Ishikawa (cell line): ENCODE data around the gene VANGL2.

Experiments used
- CEBPB ChIP-seq: IDR thresholded peaks from 2 replicates; pipeline ENCODE4 v1.6.1; 2012
- CREB1 ChIP-seq: IDR thresholded peaks from 2 replicates; pipeline ENCODE4 v1.6.1; 2012; ENCODE audit warnings: low read depth
- EGR1 ChIP-seq: IDR thresholded peaks from 2 replicates; pipeline ENCODE4 v1.6.1; 2012
- EP300 ChIP-seq: IDR thresholded peaks from 2 replicates; pipeline ENCODE4 v1.6.1; 2012; ENCODE audit warnings: borderline replicate concordance
- FOXM1 ChIP-seq: IDR thresholded peaks from 2 replicates; pipeline ENCODE4 v1.6.1; 2012; ENCODE audit warnings: low read depth, borderline replicate concordance
- MAX ChIP-seq: IDR thresholded peaks from 2 replicates; pipeline ENCODE4 v1.6.1; 2012
- NFIC ChIP-seq: IDR thresholded peaks from 2 replicates; pipeline ENCODE4 v1.6.1; 2012
- RAD21 ChIP-seq: IDR thresholded peaks from 2 replicates; pipeline ENCODE4 v1.6.1; 2012; ENCODE audit warnings: low read depth
- REST ChIP-seq: IDR thresholded peaks from 2 replicates; pipeline ENCODE4 v1.6.1; 2012; ENCODE audit warnings: low read depth, mild to moderate bottlenecking
- TAF1 ChIP-seq: IDR thresholded peaks from 2 replicates; pipeline ENCODE4 v1.6.1; 2012; ENCODE audit warnings: low read depth, mild to moderate bottlenecking
- TCF12 ChIP-seq: IDR thresholded peaks from 2 replicates; pipeline ENCODE4 v1.6.1; 2012; ENCODE audit warnings: low read depth
- TEAD4 ChIP-seq: IDR thresholded peaks from 2 replicates; pipeline ENCODE4 v1.6.1; 2012
- USF1 ChIP-seq: IDR thresholded peaks from 2 replicates; pipeline ENCODE4 v1.6.1; 2012
- YY1 ChIP-seq: IDR thresholded peaks from 2 replicates; pipeline ENCODE4 v1.6.1; 2012; ENCODE audit warnings: low read depth
- ZBTB7A ChIP-seq: IDR thresholded peaks from 2 replicates; pipeline ENCODE4 v1.6.1; 2012; ENCODE audit warnings: low read depth

The VANGL2 gene

GRCh38 chr1:160400646-160401486, 502 bp downstream of the VANGL2 start:
- TF ChIP-seq YY1: no peak
- no peak for TF ChIP-seq FOXM1
- no peak for TF ChIP-seq TEAD4
- TF ChIP-seq ZBTB7A: peak; percentile 87; the same call in 1 of the 2 replicates

- TF ChIP-seq REST: no peak
- TF ChIP-seq FOXM1: no peak
- no peak for TF ChIP-seq YY1
- TF ChIP-seq TCF12: no peak
- no peak for TF ChIP-seq TEAD4
- TF ChIP-seq MAX: no peak
- TF ChIP-seq ZBTB7A: no peak
- TF ChIP-seq CEBPB: no peak
- TF ChIP-seq RAD21: no peak
- no peak for TF ChIP-seq EGR1
- no peak for TF ChIP-seq TAF1
- TF ChIP-seq USF1: no peak
- TF ChIP-seq EP300: no peak
- no peak for TF ChIP-seq NFIC
- TF ChIP-seq CREB1: no peak
Measured at GRCh38 chr1:160401487-160401805, 1.1 kb downstream of the VANGL2 start.

- TF ChIP-seq TEAD4: no peak
- TF ChIP-seq CEBPB: no peak
- no peak for TF ChIP-seq YY1
- TF ChIP-seq ZBTB7A: no peak
- no peak for TF ChIP-seq NFIC
- no peak for TF ChIP-seq MAX
- TF ChIP-seq EGR1: no peak
- no peak for TF ChIP-seq RAD21
- TF ChIP-seq TAF1: no peak
- TF ChIP-seq CREB1: no peak
- no peak for TF ChIP-seq USF1
- no peak for TF ChIP-seq FOXM1
- TF ChIP-seq EP300: no peak
- TF ChIP-seq REST: no peak
- TF ChIP-seq TCF12: no peak
Measured at GRCh38 chr1:160402001-160402795, 1.8 kb downstream of the VANGL2 start.

GRCh38 chr1:160403244-160403643, 2.9 kb downstream of the VANGL2 start:
- no peak for TF ChIP-seq TCF12
- TF ChIP-seq TAF1: no peak
- TF ChIP-seq REST: no peak
- no peak for TF ChIP-seq MAX
